Heart left ventricle (tissue), 16 donors: ENCODE data around the gene HHAT. TPM values are rescaled to one million over a fixed set of nuclear protein-coding genes. Genes with fewer than 3 reads are reported as not detected.
A peak's percentile ranks its signal among the peaks of the same experiment; 100 is the strongest.
"Not testable (repeated sequence)": the region's sequence is repeated elsewhere in the genome, so short reads cannot be mapped to it uniquely, and the experiment has no call there.

ENCODE experiments used
- ATAC-seq, 4 donors: fragments of 200-7000 bp; cut with Tn5 transposase; one replicate each; pipeline ENCODE4 v1.9.1; 2020 to 2022; ENCODE audit warnings: moderate library complexity in 4 of 4, mild to moderate bottlenecking in 3 of 4, moderate number of reproducible peaks in 1 of 4
- DNase-seq, 5 donors: peaks; one replicate each; pipeline ENCODE4 v3.0.0-alpha.2; 2020
- H3K27ac ChIP-seq, 12 donors: fragments of 200-600 bp; sonication (generic) in 4 of 12; one replicate each; pipeline versions ENCODE4 v1.5.0 to v1.8.0; 2016 to 2022; ENCODE audit warnings: mild to moderate bottlenecking in 2 of 12
- H3K27me3 ChIP-seq, 9 donors: fragments of 200-600 bp; sonication (generic) in 2 of 9; one replicate each; pipeline versions ENCODE4 v1.5.1 to v1.8.0; 2016 to 2022; ENCODE audit warnings: mild to moderate bottlenecking in 3 of 9
- H3K36me3 ChIP-seq, 9 donors: fragments of 200-600 bp; sonication (generic) in 2 of 9; one replicate each; pipeline versions ENCODE4 v1.5.0 to v1.8.0; 2018 to 2022; ENCODE audit warnings: mild to moderate bottlenecking in 2 of 9
- H3K4me1 ChIP-seq, 12 donors: fragments of 200-600 bp; sonication (generic) in 4 of 12; one replicate each; pipeline versions ENCODE4 v1.5.0 to v1.8.0; 2016 to 2022; ENCODE audit warnings: mild to moderate bottlenecking in 3 of 12
- H3K4me3 ChIP-seq, 12 donors: fragments of 200-600 bp; sonication (generic) in 4 of 12; one replicate each; pipeline versions ENCODE4 v1.5.0 to v1.8.0; 2017 to 2022; ENCODE audit warnings: mild to moderate bottlenecking in 9 of 12, moderate library complexity in 4 of 12
- H3K9me3 ChIP-seq, 12 donors: fragments of 200-600 bp; sonication (generic) in 4 of 12; one replicate each; pipeline versions ENCODE4 v1.5.0 to v1.8.0; 2016 to 2022; ENCODE audit warnings: mild to moderate bottlenecking in 1 of 12
- POLR2A ChIP-seq, 2 donors: fragments of 450-650 bp; IDR thresholded peaks; one replicate each; pipeline ENCODE4 v1.6.1; 2017; ENCODE audit warnings: antibody characterized with exemption in 2 of 2, mild to moderate bottlenecking in 2 of 2, moderate library complexity in 2 of 2
- WGBS, 4 donors: extraction: QIAGEN DNeasy Blood & Tissue Kit in 2 of 4; methylation state at CpG; one replicate each; pipeline versions ENCODE4 v1.1.5 to v1.1.7; 2013 to 2018; 5-methylcytosine and 5-hydroxymethylcytosine counted together
- intact Hi-C, 10 donors: fragments of 100-400 bp; cut with DNase I; formaldehyde crosslinking; loops; one replicate each; pipeline versions ENCODE4 v1.11.1 to v1.14.2; 2022
- polyA plus RNA-seq, 2 donors: library from polyadenylated mRNA; stranded (reverse); fragments of 200-250 nt; gene quantifications; one replicate each; pipeline ENCODE4 v1.2.3, GENCODE V29; 2013
- total RNA-seq, 9 donors: library from RNA; depleted of rRNA in 2 of 9; stranded (reverse); fragments of >200 nt in 2 of 9; fragmentation: NEBNext Ultra II Directional in 3 of 9; extraction: Animal tissue kit (Norgen Biotek cat#: 25700) in 3 of 9; gene quantifications; one replicate each; pipeline versions ENCODE4 v1.1.0 to v1.2.4, GENCODE V29; 2016 to 2023
- TF ChIP-seq, protein P1 (sequence below), 12 donors: fragments of 200-600 bp; sonication (generic) in 4 of 12; IDR thresholded peaks; one replicate each; pipeline versions ENCODE4 v1.5.0 to v1.8.0; 2018 to 2022; ENCODE audit warnings: antibody characterized with exemption in 12 of 12, mild to moderate bottlenecking in 5 of 12
- donor health status: ischemic (EF 13 %, LVEDD 7.1; RV severe dilation, severe dysfunction).
- donor health status: healthy with polysubstance abuse.
- donor health status: DM: no; HTN: yes; CAD: no.
- donor health status: DM: no; HTN: no; CAD: no.
- donor health status: ischemic (EF 25% LVEDD 6.9; RV normal size, moderate dysfunction).
- donor health status: ischemic (EF 25% LVEDD 5.7; RV mildly dilated, moderate dysfunction).
- donor health status: healthy.
- donor health status: DM: yes; HTN: yes; CAD: no.
- donor health status: ischemic (EF 35%, LVEDD 5.7; RV mildly dilated, moderate dysfunction).
- donor health status: nonischemic (EF 11% LVEDD 7.7; RV severe dilation, severe dysfunction).
- donor health status: DM: yes; HTN: yes; CAD: no.
- donor health status: PGD.
- donor health status: ischemic (EF 29% LVEDD 5.4; RV normal size, mild dysfunction).
- donor health status: nonischemic (EF 23%, LVEDD 6.1; RV moderate dilation, normal function).

The HHAT gene
- total and polyA plus RNA-seq, 11 donors = 0.98 to 4.7 (median 2.8) TPM

DNA sequence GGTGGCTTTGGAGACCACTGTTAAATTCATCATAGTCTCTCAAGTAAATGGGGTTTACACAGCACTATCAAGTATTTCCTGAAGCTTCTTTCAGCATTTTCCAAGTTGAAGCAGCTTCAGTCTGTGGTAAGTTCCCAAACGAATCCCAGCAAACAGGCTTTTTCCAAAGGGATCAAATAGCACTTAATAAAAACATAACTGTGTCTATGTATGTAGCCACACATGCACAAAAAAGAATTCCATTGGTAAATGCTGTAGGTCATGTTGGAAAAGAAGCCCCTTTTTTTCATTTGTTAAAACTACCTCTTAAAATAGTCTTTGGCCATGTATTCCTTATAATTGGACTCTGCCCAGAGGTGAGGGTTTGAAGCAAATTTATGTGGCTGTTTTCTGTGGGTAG, 69.8 kb downstream of the HHAT start:
- Histone ChIP-seq H3K4me3 (no peak overlapping the region), H3K4me1 (peaks cover 0 to 19% (median 0%) of the 10 kb centered on the region in 12 donors), H3K9me3 (peaks cover 0 to 7% (median 0%) of the 10 kb centered on the region in 12 donors), H3K27me3 (no peaks in the 10 kb centered on the region), H3K36me3 (no peaks in the 10 kb centered on the region), H3K27ac (no peak overlapping the region)
- intact Hi-C loops = loop anchor here in 3 of 10 donors (5.0 to 10.0 kb wide), 3 partner anchors 36 to 256 kb away; partner anchors contain the start of gene SERTAD4 (in 1 of the 3)
- DNase-seq = no peak
- ATAC-seq = no peak
- WGBS, 4 donors = 59 to 88% (median 68%) methylated on average over 1 of the region's 1 CpG
- TF ChIP-seq, protein P1, sequence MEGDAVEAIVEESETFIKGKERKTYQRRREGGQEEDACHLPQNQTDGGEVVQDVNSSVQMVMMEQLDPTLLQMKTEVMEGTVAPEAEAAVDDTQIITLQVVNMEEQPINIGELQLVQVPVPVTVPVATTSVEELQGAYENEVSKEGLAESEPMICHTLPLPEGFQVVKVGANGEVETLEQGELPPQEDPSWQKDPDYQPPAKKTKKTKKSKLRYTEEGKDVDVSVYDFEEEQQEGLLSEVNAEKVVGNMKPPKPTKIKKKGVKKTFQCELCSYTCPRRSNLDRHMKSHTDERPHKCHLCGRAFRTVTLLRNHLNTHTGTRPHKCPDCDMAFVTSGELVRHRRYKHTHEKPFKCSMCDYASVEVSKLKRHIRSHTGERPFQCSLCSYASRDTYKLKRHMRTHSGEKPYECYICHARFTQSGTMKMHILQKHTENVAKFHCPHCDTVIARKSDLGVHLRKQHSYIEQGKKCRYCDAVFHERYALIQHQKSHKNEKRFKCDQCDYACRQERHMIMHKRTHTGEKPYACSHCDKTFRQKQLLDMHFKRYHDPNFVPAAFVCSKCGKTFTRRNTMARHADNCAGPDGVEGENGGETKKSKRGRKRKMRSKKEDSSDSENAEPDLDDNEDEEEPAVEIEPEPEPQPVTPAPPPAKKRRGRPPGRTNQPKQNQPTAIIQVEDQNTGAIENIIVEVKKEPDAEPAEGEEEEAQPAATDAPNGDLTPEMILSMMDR (IDR thresholded peaks at IDR 0.05) = no peak
- no peak for TF ChIP-seq POLR2A (IDR thresholded peaks at IDR 0.05)

DNA sequence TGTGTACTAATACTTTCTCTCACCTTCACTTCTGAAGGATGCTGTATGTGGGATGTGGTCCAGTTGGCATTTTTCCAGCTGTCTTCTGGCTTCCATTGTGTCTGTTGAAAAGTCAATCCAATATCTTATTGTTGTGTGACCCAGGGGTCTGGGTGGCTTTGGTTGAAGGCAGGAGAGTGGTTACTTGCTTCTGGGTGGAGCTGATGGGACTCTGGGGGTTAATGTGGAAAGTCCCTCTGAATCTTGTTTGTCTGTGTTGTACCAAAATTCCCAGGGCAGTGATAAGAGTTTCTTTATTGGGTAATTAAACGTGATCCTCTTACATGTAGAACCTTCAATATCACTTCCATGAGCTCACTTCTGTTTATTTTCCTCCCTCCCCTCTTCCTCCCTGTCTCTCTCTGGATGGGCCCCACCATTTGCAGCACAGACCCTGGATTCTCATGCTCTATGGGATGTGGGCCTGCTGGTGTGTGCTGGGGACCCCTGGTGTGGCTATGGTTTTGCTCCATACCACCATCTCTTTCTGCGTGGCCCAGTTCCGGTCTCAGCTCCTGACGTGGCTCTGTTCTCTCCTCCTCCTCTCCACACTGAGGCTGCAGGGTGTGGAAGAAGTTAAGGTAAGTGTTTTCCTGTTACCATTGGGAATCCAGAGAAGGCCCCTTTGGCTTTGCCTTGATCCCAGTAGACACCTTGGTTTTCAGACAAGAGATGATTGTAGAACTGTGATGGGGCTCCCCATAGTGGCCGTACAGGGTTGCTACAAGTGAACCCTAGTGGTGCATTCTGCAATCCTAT, 71.5 kb downstream of the HHAT start:
- peak in 4 of 5 donors; percentile 30 to 64 (median 48) for DNase-seq
- Histone ChIP-seq H3K9me3 (peaks cover 0 to 7% (median 0%) of the 10 kb centered on the region in 12 donors), H3K27ac (no peak overlapping the region), H3K36me3 (peaks cover 0 to 5% (median 0%) of the 10 kb centered on the region in 9 donors), H3K4me3 (no peak overlapping the region), H3K27me3 (no peaks in the 10 kb centered on the region), H3K4me1 (peaks cover 0 to 11% (median 0%) of the 10 kb centered on the region in 12 donors)
- intact Hi-C loops = loop anchor here (1.0 to 10.0 kb wide), 13 partner anchors 38 to 1122 kb away; partner anchors contain the start of gene RCOR3 (in 1 of the 10)
- 65 to 69% (median 66%) methylated on average over 5 of the region's 5 CpGs for WGBS, 4 donors
- ATAC-seq = peak; percentile 88 to 94 (median 91)
- TF ChIP-seq, protein P1 (IDR thresholded peaks at IDR 0.05) = peak; percentile 68 to 90 (median 78)
- no peak for TF ChIP-seq POLR2A (IDR thresholded peaks at IDR 0.05)

DNA sequence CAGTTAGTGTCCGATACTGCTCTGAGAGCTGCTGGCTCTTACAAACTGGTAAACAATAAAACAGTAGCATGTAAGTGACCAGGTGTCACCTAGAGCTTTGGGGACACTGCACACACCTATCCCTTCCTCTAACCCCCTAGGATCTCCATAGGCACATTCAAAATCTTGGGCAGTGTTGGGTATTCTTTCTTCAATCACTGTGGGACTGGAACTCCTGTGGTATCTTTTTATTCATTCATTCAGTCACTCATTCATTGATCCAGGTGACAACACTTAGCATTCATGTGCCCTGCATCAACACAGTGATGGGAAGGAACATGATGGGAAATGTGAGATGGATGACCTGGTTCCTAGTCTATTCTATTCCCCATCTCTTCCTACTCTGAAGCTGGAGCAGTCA, 73.9 kb downstream of the HHAT start:
- Histone ChIP-seq H3K4me3 (no peak overlapping the region), H3K36me3 (peaks cover 0 to 5% (median 0%) of the 10 kb centered on the region in 9 donors), H3K27ac (no peak overlapping the region), H3K27me3 (no peaks in the 10 kb centered on the region), H3K4me1 (peaks cover 0 to 5% (median 0%) of the 10 kb centered on the region in 12 donors), H3K9me3 (no peaks in the 10 kb centered on the region)
- TF ChIP-seq POLR2A (IDR thresholded peaks at IDR 0.05) = no peak
- TF ChIP-seq, protein P1 (IDR thresholded peaks at IDR 0.05) = no peak
- WGBS, 4 donors = 92 to 100% (median 98%) methylated on average over 1 of the region's 1 CpG
- ATAC-seq (no peak), DNase-seq (no peak)
- intact Hi-C loops = loop anchor here in 9 of 10 donors (2.0 to 10.0 kb wide), 8 partner anchors 40 to 1120 kb away; partner anchors contain the start of gene RCOR3 (in 1 of the 9)

DNA sequence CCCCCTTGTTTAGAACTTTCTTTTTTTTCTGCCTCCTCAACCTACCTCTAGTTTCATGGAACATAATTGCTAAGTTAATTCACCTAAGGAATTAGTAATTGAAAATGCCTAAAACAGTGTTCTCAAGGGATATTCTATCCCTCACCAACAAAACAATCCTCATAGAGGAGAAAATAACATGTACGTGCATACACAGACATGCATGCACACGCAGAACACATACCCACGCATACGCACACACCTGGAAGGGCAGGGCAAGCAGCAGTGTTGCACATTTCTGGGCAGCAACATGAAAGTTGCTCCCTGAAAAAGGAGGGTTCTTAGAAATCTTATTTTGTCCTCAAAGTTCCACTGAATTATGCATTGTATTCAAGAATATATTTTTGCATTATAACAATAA, 76.6 kb downstream of the HHAT start:
- 93 to 96% (median 95%) methylated on average over 4 of the region's 4 CpGs for WGBS, 4 donors
- intact Hi-C loops = loop anchor here in 5 of 10 donors (5.0 to 10.0 kb wide), 8 partner anchors 177 to 1252 kb away; partner anchors contain the start of genes KCNH1 (in 1 of the 5) and RCOR3 (in 1 of the 5)

DNA sequence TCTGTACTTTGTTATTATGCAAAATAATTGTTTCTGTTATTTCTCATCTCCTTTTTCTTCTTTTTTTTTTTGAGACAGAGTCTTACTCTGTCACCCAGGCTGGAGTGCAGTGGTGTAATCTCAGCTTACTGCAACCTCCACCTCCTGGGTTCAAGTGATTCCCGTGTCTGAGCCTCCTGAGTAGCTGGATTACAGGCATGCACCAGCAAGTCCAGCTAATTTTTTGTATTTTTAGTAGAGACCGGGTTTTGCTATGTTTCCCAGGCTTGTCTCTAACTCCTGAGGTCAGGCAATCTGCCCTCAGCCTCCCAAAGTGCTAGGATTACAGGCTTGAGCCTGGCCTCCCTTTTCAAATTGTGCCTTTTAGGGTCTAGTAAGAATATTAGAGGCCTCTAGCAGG, 77.6 kb downstream of the HHAT start:
- H3K27me3 ChIP-seq, H3K9me3 ChIP-seq, H3K4me3 ChIP-seq, H3K36me3 ChIP-seq, ATAC-seq, H3K4me1 ChIP-seq, H3K27ac ChIP-seq, DNase-seq: not testable (repeated sequence)
- 79 to 87% (median 84%) methylated on average over 2 of the region's 2 CpGs for WGBS, 4 donors
- intact Hi-C loops = loop anchor here in 9 of 10 donors (2.0 to 10.0 kb wide), 9 partner anchors 176 to 1251 kb away; partner anchors contain the start of genes KCNH1 (in 5 of the 9) and RCOR3 (in 1 of the 9)

More for the DNA sequence above, 76.6 kb downstream of the HHAT start:
- H3K9me3 ChIP-seq = no peaks in the 10 kb centered on the region
- H3K27me3 ChIP-seq = no peaks in the 10 kb centered on the region
- H3K27ac ChIP-seq = no peak overlapping the region
- peaks cover 0 to 2% (median 0%) of the 10 kb centered on the region in 12 donors for H3K4me1 ChIP-seq
- ATAC-seq (no peak), DNase-seq (no peak)
- TF ChIP-seq, protein P1 (IDR thresholded peaks at IDR 0.05) = no peak
- no peak for TF ChIP-seq POLR2A (IDR thresholded peaks at IDR 0.05)
- peaks cover 0 to 5% (median 0%) of the 10 kb centered on the region in 9 donors for H3K36me3 ChIP-seq
- no peak overlapping the region for H3K4me3 ChIP-seq
